Eye (tissue), 1 donor: Measurements from ENCODE around the gene DFFA.
"Not testable (repeated sequence)": the region's sequence is repeated elsewhere in the genome, so short reads cannot be mapped to it uniquely, and the experiment has no call there.

Source experiments
- DNase-seq: peaks from one replicate; pipeline ENCODE4 v3.0.0-alpha.2; 2015

DFFA gene

DNA sequence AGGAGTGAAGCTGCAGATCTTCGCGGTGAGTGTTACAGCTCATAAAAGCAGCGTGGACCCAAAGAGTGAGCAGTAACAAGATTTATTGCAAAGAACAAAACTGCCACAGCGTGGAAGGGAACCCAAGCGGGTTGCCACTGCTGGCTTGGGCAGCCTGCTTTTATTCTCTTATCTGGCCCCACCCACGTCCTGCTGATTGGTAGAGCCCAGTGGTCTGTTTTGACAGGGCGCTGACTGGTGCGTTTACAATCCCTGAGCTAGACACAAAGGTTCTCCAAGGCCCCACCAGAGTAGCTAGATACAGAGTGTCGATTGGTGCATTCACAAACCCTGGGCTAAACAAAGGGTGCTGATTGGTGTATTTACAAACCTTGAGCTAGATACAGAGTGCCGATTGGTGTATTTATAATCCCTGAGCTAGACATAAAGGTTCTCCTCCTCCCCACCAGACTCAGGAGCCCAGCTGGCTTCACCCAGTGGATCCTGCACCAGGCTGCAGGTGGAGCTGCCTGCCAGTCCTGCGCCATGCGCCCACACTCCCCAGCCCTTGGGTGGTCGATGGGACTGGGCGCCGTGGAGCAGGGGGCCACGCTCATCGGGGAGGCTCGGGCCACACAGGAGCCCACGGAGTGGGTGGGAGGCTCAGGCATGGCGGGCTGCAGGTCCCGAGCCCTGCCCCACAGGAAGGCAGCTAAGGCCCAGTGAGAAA lies 46.3 kb downstream of the DFFA start:
- DNase-seq = not testable (repeated sequence)

DNA sequence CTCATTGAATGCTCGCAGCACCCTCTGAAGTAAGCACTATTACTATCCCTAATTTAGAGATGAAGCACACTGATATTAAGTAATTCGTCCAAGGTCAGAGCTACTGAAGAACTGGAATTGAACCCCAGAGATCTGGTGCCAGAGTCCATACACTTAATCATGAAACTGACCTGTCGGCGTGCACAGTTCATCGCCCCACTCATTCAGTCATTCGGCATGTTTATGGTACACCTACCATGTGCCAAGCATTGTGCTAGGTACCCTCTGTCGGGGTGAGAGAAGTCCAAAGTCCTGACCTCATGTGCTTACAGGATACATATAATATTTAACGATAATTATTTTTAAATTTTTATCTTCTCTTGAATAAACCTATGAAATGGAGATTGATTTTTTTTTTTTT lies 47.7 kb downstream of the DFFA start:
- DNase-seq = no peak

GRCh38 chr1:10424034-10424433 lies 48.3 kb downstream of the DFFA start:
- DNase-seq = peak; percentile 16

DNA sequence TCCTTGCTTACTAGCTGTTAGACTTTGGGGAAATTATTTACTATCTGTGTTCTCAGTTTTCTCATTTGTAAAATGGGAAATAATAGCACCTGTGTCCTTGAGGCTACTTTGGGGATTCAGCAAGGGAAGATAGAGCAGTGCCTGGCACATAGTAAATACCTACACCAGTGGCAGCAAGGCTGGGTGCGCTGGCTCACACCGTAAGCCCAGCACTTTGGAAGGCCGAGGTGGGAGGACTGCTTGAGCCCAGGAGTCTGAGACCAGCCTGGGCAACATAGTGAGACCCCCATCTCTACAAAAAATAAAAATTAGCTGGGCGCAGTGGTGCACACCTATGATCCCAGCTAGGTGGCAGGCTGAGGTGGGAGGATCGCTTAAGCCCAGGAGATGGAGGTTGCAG lies 50.7 kb downstream of the DFFA start:
- no peak for DNase-seq

DNA sequence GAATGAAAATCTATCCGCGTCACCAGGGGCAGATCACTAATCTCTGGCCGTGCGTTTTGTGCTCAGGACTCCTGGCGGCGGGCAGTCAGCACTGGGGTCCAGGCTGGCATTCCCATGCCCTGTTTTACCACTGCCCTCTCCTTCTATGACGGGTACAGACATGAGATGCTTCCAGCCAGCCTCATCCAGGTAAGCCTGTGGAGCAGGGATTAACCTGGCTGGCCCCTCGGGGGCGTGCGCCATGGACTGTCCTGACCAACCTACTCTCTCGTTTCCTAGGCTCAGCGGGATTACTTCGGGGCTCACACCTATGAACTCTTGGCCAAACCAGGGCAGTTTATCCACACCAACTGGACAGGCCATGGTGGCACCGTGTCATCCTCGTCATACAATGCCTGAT lies 53.0 kb downstream of the DFFA start:
- DNase-seq = no peak

DNA sequence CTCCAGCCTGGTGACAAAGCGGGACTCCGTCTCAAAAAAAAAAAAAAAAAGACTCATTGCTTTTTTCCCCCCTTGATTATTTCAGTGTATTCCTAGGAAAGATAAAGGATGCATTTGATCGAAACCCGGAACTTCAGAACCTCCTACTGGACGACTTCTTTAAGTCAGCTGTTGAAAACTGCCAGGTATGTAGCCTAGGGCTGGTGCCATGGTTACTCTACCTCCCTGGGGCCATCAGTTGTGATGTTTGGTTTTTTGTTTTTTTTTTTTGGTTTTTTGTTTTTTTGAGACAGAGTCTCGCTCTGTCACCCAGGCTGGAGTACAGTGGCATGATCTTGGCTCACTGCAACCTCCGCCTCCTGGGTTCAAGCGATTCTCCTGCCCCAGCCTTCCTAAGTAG lies 53.6 kb downstream of the DFFA start:
- not testable (repeated sequence) for DNase-seq

GRCh38 chr1:10415967-10416366 lies 56.4 kb downstream of the DFFA start:
- not testable (repeated sequence) for DNase-seq

DNA sequence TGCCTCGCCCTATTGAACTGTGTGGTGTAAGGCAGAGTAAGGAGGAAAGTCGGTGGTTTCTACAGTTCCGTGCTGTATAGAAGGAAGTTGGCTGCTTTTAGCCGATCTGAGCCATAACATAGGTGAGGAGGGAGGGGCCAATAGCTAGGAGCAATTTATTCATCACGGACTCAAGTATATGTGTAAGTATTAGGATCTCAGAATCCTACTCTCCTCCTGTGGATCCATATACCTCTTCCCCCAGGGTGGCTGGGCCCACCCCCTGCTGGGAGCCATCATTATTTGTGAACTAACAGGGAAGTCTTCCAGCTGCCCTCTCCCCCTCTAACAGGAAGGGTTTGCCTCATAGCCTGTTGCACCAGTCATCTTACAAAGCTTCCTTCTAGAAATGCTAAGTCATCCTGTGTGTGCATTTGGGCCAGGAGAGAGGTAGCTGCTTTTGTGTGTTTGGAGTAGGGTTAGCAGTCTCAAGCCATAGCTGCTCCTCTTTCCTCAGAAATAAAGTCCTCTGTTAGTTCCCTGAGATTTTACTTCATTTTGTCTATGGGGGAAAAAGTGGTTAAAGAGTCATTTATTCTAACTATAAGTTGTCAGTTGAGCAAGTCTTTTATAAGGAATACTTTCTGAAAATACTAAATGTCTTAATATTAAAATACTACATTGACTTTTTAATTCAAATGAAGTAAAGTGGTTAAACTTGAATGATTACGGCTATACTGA lies 57.0 kb downstream of the DFFA start:
- DNase-seq = no peak

- no peak for DNase-seq
These were observed 65.1 kb downstream of the DFFA start for GRCh38 chr1:10407201-10407600.
